HG03442 (cell line): ENCODE data around the gene MEF2A.
A peak's percentile ranks its signal among the peaks of the same experiment; 100 is the strongest.
"Not testable (repeated sequence)": the region's sequence is repeated elsewhere in the genome, so short reads cannot be mapped to it uniquely, and the experiment has no call there.

Experiments
- ATAC-seq: cut with Tn5 transposase; IDR thresholded peaks from one replicate; pipeline ENCODE4 v1.9.1; 2021; ENCODE audit warnings: mild to moderate bottlenecking, moderate library complexity; ENCODE audit not compliant: unreplicated experiment

The MEF2A gene

DNA sequence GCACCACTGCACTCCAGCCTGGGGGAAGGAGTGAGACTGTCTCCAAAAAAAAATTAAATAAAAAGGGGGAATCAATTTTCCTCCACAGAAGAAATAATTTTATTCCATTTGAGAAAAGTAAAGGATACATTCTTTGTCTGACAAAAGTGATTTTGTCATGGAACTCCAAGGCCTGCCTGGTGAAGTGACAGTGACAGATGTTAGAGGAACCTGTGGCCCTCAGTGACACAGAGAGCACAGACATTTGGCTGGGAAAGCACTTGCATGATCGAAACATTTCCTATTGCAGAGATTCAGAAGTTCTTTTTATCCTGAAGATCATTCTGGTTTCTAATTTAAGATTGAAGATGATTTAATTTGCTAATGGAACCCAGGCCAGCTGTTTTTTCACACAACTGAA is 161.5 kb downstream of the MEF2A start:
- ATAC-seq, result no peak

DNA sequence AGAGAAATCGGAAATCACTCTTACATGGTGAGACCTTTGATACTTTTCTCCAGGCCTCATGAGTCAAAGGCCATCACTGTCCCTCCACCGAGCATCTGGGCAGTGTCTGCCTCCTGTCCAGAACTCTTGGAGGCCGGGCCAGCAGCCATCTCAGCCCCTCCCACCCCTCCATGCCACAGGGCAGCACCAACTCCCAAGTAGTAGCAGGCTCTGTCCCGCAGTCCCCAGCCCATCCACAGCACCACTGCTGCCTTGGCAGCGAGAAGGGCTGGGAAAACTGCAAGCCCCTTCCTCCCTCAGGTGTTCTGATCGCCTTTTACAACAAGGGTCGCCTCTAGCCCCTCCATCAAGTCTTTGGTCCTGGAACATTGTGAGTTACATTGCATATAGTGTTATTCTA is 161.9 kb downstream of the MEF2A start:
- ATAC-seq, result no peak

DNA sequence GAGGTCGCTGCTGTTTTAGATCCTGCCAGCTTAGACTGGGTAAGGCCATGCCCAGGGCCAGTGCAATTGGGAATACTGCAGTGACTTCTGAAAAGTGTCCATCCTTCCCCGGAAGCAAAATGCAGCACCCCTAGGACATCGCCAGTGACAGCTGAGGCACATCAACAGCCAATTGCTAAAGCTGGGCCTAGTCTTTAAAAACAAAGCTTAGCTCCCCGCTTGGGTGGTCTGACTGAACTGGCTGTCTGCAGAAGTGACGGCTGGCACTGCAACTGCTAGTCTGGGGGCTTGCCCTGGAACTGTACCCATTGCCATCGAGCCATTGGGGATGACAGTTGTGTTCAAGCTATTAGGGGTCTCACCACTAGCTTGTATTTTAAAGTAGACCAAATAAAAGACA is 163.1 kb downstream of the MEF2A start:
- ATAC-seq, result no peak

DNA sequence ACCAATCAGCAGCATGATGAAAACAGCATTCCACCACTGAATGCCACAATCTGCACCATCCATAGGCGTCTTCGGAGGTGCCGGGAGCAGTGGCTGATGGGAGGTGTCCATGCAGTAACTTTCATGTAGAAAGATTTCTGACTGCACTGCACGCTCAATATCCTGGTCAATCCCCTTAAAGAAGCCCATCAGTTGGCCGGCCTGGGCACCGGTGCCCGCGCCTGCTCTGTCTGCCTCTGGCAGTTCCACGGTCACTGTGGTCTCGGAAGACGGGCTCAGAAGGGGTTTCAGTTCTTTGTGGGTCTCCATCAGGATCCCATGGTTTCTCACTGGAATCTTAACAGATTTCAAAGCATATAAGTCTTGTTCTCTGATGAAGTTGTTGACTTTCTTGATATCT is 163.5 kb downstream of the MEF2A start:
- no peak for ATAC-seq

DNA sequence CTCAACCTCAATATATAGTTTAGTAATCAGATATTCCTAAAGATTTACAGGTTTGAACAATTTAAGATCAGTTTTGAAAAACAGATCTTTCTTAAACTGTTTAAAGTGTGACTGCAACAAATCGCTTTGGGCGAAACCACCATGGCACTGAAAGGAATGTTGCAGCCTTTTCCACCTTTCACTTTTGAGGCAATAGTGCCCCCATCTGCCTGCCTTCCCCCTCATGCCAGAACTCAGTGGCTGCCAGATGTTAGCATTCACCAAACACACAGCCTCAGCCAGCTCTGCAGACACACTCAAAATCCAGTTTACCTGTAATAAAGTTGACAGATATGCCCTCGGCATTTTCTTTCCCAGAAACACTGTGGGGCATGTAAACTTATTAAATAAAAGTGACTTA is 164.1 kb downstream of the MEF2A start:
- ATAC-seq, result no peak

DNA sequence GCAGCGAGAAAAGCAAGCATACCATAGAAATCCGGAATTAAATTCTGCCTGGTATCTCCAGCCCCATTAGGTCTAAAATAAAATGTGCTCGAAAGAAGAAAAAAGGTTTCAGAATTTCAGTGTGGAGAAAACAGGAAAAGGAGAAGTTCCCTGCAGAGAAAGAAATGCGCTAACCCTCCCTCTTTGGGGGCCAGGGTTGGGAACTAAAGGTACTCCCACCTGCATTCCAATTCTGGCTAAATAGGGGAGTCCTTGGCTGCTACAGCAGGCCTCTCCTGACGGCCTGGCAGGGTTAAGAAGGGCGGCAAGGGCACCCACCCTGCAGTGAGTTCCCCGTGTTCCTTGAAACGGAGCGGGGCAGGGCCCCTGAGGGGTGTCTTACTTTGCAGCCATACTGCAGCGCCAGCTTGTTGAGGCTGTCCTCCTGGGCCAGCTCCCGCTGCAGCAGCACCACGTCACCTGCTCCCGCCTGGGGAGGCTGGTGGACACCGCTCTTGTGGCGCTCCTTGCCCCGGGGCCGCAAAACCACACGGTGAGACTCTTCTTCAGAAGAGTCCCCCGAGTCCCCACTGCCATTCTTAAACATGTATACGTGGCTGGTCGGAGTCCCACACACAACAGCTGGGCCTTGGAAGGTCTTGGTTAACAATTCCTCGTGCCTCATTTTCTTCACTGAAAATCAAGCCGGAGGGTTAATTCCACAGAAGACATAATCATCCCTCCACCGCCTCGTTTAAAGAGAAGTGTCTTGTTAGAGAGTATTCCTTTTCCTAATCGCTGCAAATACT is 165.7 kb downstream of the MEF2A start:
- ATAC-seq, result no peak

DNA sequence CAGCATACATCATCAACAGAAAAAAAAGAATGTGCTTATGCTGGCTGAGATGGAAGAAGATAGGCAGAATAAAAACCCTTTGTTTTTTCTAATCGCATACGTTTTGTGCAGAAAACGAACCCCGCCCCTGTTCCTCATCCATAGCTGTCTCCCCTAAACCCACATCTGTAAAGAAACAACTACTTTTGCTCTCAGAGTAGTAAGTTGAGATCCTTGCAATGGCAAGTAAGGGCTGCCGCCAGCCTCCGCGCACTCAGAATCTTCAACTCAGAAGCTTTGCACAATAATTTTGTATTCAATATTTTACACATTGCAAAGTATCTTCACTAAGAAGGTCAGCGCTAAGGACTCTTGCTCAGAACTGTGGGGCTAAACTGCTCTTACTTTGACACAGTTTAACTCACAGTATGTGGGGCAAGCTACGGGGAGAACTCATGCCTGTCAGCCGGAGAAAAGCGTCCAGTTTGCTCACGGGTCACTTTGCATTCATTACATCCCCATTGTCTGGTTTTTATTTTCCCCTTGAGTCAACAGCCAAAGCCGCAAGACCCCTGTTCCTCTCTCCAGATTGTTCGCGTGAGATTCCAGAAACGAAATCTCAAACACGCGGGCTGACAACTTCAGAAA is 166.5 kb downstream of the MEF2A start:
- ATAC-seq, result no peak

DNA sequence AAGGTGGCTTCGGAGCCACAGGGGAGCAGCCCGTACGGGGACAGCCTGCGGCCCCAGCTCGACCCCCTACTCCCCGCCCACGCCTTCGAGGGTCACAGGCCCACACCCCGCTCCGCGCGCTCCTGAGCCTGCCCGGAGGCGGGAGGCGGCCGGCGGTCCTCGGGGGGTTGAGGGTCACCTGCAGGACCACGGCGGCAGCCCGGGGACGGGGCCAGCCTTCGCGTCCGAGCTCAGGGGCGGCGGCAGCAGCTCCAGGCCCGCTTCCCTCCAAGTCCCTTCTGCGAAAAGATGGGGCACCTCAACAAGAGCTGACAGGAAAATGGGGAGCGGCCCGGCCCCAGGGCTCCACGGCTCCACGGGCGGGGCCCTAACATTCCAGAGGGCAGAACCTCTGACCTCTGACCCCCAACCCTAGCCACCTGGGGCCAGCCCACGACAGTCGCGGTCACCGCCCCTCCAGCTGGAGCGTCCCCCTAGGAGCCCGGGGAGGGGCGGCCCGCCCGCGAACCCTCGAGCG is 167.0 kb downstream of the MEF2A start:
- peak; percentile 35 for ATAC-seq

DNA sequence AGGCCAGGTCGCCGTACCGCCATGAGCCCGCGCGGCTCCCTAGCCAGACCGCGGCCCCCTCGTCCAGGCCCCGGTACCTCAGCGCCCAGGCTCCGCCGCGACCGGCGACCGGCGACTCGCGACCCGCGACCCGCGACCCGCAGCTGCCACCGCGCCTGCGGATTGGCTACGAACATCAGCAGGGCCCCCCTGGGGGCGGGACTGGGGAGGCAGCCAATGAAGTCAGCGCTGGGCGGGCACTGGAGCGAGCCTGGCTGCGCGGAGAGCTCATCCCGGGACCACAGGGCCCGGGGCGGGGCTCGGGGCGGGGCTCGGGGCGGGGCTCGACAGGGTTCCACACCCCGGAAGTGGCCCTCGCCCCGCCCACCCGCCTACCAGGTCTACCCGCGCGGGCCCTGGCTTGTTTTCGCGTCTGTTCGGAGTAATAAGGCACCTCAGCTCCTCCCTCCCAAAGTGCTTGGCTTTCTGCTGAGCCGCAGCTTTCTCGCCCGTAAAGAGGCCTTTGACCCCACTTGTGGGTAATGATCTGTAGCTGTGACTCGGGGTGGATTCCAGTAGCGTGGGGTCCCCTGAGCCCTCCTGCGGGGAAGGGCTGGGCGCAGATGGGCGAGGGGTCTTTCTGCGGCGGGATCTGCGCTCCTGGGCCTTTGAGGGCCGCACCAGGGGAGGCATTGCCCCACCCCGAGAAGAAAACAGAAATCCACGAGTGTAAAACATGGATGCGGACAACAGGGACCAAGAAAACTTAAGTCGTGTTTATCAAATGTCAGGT is 167.7 kb downstream of the MEF2A start, which contains the start of gene LYSMD4:
TSS of gene LYSMD4 (minus strand) at position 170 of the 772 bp plus-strand sequence. CDS start 1,438 bp downstream, outside the sequence.
- peak; percentile 97 for ATAC-seq

DNA sequence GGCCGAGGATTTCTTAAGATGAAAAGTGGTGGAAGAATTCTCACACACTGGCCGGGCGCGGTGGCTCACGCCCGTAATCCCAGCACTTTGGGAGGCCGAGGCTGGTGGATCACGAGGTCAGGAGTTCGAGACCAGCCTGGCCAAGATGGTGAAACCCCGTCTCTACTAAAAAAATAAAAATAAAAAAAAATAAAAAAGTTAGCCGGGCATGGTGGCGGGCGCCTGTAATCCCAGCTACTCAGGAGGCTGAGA is 168.2 kb downstream of the MEF2A start:
- ATAC-seq, result not testable (repeated sequence)

DNA sequence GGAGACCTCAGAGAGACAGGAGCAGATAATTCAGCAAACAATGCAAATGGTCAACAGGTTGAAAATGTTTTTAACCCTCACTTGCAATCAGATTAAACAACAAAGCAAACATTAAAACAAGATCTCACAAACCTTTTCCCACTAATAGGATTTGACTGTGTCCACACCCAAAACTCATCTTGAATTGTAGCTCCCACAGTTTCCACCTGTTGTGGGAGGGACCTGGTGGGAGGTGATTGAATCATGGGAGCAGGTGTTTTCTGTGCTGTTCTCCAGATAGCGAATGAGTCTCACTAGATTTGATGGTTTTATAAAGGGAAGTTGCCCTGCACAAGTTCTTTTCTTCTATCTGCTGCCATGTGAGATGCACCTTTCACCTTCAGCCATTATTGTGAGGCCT is 168.8 kb downstream of the MEF2A start:
- no peak for ATAC-seq

DNA sequence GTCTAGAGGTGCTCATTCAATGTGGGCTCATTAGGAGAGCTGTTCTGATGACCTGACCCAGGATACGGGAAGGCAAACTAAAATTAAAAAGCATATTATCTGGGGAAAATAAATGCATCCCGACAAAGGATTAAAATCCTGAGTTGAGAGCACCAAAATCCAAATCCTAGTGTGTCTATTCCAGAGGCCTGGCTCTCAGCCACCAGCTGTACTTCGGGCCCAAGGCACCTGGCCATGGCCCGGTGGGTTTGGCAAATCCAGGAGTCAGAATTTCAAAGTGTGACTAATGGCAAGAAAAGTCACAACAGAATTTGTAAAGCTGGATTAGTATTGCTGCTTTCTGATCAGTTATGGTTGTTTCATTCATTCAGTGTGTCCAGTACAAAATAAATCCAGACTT is 170.1 kb downstream of the MEF2A start:
- no peak for ATAC-seq

DNA sequence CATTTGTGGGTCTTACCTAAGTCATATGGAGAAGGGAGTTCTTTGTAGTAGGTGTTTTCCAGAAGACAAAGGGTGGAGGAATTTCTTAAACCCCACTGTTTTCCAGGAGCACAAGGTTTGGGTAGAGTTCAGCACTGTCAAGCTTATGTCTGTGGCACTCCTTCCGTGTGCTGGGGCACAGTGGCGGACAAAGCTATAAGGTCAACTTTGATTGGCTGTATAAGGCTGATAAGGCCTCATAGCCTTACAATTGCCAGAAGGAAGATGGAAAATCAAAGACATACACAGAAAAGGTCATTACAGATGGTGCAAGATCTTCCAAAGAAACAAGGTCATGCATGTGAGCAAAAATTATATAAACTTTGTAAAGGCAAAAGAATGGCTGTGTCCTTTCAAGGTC is 170.9 kb downstream of the MEF2A start:
- ATAC-seq, result no peak

DNA sequence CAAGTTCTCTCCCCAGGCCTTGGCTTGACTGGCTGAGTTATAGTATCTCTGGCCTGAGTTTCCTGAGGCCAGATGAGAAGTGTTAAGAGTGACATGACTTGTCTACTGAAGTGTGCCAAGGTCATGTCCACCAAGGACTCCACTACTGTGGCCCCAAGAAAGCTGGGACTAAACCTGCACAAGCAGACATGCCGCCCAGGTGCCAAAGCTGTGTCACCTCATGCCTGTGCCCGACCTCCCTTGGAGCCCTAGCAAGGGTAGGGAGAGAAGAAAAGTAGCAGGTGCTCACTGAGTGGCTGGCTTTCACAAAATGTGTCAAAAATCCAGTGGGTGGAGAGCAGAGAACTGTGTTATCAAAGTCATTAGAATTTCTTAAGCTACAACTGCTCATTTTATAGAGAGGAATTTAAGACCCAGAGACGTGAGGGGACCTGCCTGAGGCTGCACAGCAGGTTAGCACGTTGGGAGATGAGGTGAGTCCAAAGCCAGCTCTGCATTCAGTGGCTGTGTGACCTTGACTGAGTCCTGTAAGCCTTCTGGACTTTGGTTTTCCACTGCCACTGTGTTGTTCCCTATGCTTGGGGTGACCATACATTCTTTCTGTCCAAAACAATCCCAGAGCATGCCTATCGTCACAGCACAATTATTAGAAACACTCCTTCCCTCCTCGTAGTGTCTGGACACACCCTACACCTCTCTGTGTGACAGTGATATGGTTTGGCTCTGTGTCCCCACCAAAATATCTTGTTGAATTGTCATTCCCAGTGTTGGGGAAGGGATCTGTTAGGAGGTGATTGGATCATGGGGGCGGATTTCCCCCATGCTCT is 172.4 kb downstream of the MEF2A start:
- no peak for ATAC-seq

DNA sequence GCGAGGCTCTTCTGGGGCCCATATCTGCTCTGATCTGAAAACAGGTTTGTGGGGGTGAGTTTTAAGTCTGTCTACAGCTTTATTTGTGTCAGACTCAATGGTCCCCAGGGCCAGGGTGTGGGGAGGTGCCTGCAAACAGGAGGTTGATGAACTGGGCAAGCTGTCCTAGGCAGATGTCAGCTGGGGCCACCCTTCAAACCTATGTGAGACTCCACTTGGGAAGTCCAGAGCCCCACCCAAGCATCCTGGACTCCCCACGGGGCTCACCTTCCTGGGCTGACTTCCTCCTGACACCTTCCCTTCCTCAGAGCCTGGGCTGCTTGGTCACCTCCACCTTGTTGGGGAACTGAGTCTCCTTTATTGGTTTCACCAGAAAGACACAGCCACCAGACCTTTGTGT is 176.1 kb downstream of the MEF2A start:
- ATAC-seq, result no peak

DNA sequence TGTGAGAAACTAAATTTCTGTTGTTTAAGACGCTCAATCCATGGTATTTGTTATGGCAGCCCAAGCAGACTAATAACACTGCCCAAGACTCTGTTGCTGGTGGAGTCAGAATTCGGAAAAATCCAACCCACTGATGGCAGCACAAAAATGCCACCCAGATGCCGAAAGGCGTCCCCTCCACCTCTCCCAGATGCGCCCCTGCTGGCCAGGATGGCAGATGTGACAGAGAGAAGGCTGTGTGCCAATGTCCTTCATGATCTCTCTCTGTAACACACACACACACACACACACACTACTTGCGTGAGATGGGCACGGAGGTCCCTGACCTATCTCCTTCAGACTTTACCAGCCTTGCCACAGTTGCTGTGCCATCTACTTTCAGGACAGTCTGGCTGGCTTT is 178.4 kb downstream of the MEF2A start:
- no peak for ATAC-seq

DNA sequence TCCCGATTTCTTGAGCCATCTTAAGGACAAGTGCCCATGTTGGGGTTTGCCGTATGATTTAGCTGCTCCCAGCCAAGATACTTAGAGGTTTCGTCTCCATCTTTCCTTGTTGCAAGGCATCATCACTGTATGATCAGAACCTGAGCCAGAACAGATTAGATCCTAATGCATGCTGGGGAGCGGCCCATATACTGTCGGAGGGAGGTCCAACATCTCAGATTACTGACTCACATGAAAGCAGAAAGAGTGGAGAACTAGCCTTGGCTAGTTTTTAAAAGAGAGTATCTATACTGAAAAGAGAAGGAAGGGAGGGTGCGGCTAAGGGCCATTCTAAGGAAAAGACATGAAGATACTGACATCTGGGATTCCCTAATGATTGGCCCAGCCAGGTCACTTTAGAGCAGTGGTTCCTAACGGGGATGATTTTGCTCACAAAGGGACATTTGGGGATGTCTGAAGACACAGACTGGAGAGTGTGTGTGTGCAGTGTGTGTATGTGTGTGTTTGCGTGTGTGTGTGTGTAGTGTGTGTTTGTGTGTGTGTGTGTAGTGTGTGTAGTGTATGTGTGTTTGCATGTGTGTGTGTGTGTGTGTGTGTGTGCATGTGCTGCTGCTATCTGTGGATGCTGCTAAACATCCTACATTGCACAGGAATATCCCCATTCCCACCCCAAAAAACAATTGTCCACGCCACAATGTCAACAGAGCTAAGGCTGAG is 179.7 kb downstream of the MEF2A start:
- no peak for ATAC-seq

DNA sequence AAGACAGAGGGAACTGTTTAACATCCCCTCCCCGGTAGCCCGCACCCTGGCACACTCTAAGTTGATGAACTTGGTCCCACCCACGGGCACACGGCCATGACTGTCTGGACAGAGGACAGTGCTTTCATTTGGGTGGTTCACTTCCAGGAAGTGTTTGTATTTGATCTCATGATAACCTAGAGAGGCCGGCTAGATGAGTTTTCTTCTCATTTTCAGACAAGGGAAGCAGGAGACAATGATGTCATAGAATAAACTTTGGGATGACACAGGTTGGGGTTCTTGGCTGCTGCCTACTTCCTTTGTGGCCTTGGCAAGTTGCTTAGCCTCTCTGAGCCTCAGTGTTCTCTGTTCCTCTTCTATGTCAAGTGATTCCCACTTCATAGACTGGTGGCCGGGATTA is 183.6 kb downstream of the MEF2A start:
- ATAC-seq, result no peak

DNA sequence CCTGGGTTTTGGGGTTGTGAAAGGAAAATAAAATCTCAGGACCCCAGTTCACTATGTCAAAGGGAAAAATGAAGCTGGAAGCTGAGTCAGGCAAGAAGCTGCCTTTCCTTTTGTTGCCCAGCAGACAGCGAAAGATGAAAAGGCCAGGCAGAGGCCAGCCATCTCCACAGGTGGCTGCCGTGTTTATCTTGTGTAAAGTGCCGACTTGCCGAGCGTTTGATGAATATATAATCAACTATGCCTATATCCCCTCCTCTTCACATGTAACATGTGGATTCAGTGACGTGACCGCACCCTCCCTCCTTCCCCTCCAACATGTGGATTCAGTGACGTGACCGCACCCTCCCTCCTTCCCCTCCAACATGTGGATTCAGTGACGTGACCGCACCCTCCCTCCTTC is 184.5 kb downstream of the MEF2A start:
- not testable (repeated sequence) for ATAC-seq

DNA sequence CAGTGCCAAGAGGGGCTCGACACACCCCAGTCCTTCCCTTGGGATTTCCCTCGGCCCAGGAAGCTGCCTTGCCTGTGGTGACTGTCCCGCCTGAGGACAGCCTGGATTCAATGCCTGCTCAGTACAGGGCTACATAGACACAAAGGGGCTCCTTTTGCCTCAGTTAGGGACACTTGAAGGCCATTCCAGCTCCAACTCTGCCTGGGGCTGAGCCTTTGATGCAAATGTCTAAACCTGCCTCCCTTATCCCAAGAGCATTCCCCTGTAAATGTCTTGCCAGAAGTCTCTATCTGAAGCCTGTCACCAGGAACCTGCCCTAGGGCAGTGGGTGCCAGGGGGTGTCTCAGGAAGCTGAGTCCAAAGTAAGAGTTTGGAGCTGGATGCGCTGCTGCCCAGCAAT is 186.8 kb downstream of the MEF2A start:
- no peak for ATAC-seq
